ENCODE measurements around the gene BCAM.
"Not testable (repeated sequence)": the region's sequence is repeated elsewhere in the genome, so short reads cannot be mapped to it uniquely, and the experiment has no call there.

DNA sequence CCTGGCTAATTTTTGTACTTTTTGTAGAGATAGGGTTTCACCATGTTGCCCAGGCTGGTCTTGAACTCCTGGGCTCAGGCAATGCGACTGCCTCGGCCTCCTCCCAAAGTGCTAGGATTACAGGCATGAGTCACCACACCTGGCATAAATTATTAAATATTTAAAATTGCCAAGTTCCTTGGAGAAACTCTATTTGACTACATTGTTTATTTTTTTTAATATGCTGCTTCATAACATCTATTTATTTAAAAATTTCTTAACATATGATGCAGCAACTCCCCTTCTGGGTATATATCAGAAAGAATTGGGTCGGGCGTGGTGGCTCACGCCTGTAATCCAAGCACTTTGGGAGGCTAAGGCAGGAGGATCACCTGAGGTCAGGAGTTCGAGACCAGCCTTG is 24.0 kb downstream of the BCAM start:
- TF ChIP-seq, protein P1, sequence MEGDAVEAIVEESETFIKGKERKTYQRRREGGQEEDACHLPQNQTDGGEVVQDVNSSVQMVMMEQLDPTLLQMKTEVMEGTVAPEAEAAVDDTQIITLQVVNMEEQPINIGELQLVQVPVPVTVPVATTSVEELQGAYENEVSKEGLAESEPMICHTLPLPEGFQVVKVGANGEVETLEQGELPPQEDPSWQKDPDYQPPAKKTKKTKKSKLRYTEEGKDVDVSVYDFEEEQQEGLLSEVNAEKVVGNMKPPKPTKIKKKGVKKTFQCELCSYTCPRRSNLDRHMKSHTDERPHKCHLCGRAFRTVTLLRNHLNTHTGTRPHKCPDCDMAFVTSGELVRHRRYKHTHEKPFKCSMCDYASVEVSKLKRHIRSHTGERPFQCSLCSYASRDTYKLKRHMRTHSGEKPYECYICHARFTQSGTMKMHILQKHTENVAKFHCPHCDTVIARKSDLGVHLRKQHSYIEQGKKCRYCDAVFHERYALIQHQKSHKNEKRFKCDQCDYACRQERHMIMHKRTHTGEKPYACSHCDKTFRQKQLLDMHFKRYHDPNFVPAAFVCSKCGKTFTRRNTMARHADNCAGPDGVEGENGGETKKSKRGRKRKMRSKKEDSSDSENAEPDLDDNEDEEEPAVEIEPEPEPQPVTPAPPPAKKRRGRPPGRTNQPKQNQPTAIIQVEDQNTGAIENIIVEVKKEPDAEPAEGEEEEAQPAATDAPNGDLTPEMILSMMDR (IDR thresholded peaks at IDR 0.05; ENCODE audit: low read depth, low read length, poor library complexity, severe bottlenecking) = not testable (repeated sequence)
- TF ChIP-seq EZH2phosphoT487 (IDR thresholded peaks at IDR 0.05; ENCODE audit: borderline replicate concordance, low read length) = not testable (repeated sequence)
